SK-N-SH (cell line): ENCODE data around the gene RMI1. TPM values are rescaled to one million over a fixed set of nuclear protein-coding genes. Genes with fewer than 3 reads are reported as not detected.

ENCODE experiments used
- CTCF ChIA-PET: fragments of 300-600, 350-600 bp; formaldehyde crosslinking; extraction: SDS; loops from one replicate; lab custom pipeline; 2021; lab: Yijun Ruan, JAX
- POLR2A ChIA-PET: fragments of 350-600 bp; sonication (Branson Sonifier 250); formaldehyde crosslinking; extraction: SDS; loops from one replicate; lab custom pipeline; 2020; ENCODE audit warnings: antibody characterized with exemption, inconsistent platforms; lab: Yijun Ruan, JAX
- DNase-seq: peaks from one replicate; pipeline ENCODE4 v3.0.0; 2012
- H2AFZ ChIP-seq: fragments of 200-600 bp; sonication (generic); 2 replicates; pipeline ENCODE4 v1.8.1; 2016; ENCODE audit warnings: antibody characterized with exemption, mild to moderate bottlenecking, low read depth
- H3F3A ChIP-seq: fragments of 200-600 bp; sonication (generic); replicated peaks from 2 replicates; pipeline ENCODE3; 2016; ENCODE audit warnings: antibody characterized with exemption, mild to moderate bottlenecking; ENCODE audit not compliant: insufficient read depth
- H3K27ac ChIP-seq, 2 experiments: fragments of 200-500 bp in 1 of 2; fragments of 200-600 bp in 1 of 2; sonication (Bioruptor generic) in 1 of 2; sonication (generic), shearing (Covaris generic) in 1 of 2; 2 replicates each; pipeline versions ENCODE4 v1.5.1 to v1.6.1; 2014 to 2016; ENCODE audit warnings: low read depth in 2 of 2, inconsistent platforms in 1 of 2, low read length in 1 of 2, mild to moderate bottlenecking in 1 of 2, mixed read lengths in 1 of 2
- H3K27me3 ChIP-seq: fragments of 200-600 bp; sonication (generic), shearing (Covaris generic); 2 replicates; pipeline ENCODE4 v1.6.1; 2016; ENCODE audit warnings: mixed run types; ENCODE audit not compliant: insufficient read depth
- H3K36me3 ChIP-seq, 2 experiments: fragments of 200-500 bp in 1 of 2; fragments of 200-600 bp in 1 of 2; sonication (Bioruptor generic) in 1 of 2; sonication (generic) in 1 of 2; replicated peaks in 1 of 2; 2 replicates each; pipeline versions ENCODE3 to v1.5.1; 2014 to 2016; ENCODE audit warnings: low read length in 1 of 2, mild to moderate bottlenecking in 1 of 2; ENCODE audit not compliant: insufficient read depth in 2 of 2, control insufficient read depth in 1 of 2
- H3K4me1 ChIP-seq, 2 experiments: fragments of 200-500 bp in 1 of 2; fragments of 200-600 bp in 1 of 2; sonication (Bioruptor generic) in 1 of 2; sonication (generic), shearing (Covaris generic) in 1 of 2; 2 replicates each; pipeline versions ENCODE4 v1.5.1 to v1.6.1; 2014 to 2016; ENCODE audit warnings: low read depth in 1 of 2, low read length in 1 of 2, mixed run types in 1 of 2; ENCODE audit not compliant: insufficient read depth in 2 of 2, control insufficient read depth in 1 of 2
- H3K4me2 ChIP-seq: fragments of 200-600 bp; sonication (generic), shearing (Covaris generic); 2 replicates; pipeline ENCODE4 v1.6.1; 2017; ENCODE audit warnings: mixed run types
- H3K4me3 ChIP-seq, 2 experiments: fragments of 200-500 bp in 1 of 2; fragments of 200-600 bp in 1 of 2; sonication (Bioruptor generic) in 1 of 2; sonication (generic), shearing (Covaris generic) in 1 of 2; 2 replicates each; pipeline versions ENCODE4 v1.5.1 to v1.8.1; 2014 to 2016; ENCODE audit warnings: low read depth in 2 of 2, inconsistent platforms in 1 of 2, low read length in 1 of 2, mild to moderate bottlenecking in 1 of 2, mixed read lengths in 1 of 2, moderate library complexity in 1 of 2
- H3K79me2 ChIP-seq: fragments of 200-600 bp; sonication (generic); 2 replicates; pipeline ENCODE4 v1.8.1; 2017; ENCODE audit warnings: mild to moderate bottlenecking; ENCODE audit not compliant: insufficient read depth
- H3K9ac ChIP-seq: fragments of 200-600 bp; sonication (generic); 2 replicates; pipeline ENCODE4 v1.6.1; 2017; ENCODE audit warnings: mixed run types
- H3K9me2 ChIP-seq: fragments of 200-600 bp; sonication (generic); 2 replicates; pipeline ENCODE4 v1.6.1; 2017; ENCODE audit warnings: mixed run types
- H3K9me3 ChIP-seq: fragments of 200-600 bp; sonication (generic); 2 replicates; pipeline ENCODE4 v1.6.1; 2017; ENCODE audit warnings: mixed run types, mild to moderate bottlenecking, moderate library complexity
- H4K20me1 ChIP-seq: fragments of 200-600 bp; sonication (generic); 2 replicates; pipeline ENCODE4 v1.6.1; 2017; ENCODE audit warnings: mild to moderate bottlenecking, mixed run types; ENCODE audit not compliant: insufficient read depth
- EP300 ChIP-seq, 2 experiments: IDR thresholded peaks; 2 replicates each; pipeline versions ENCODE4 v1.4.0 to v1.6.1; 2012; ENCODE audit warnings: borderline replicate concordance in 1 of 2, low read depth in 1 of 2, low read length in 1 of 2
- EZH2phosphoT487 ChIP-seq: fragments of 200-600 bp; sonication (generic); IDR thresholded peaks from 2 replicates; pipeline ENCODE4 v1.6.1; 2017; ENCODE audit warnings: low read depth, mixed run types, mild to moderate bottlenecking, antibody characterized with exemption, moderate library complexity, borderline replicate concordance
- FOSL2 ChIP-seq: IDR thresholded peaks from 2 replicates; pipeline ENCODE4 v1.4.0; 2012; ENCODE audit warnings: low read depth, mild to moderate bottlenecking, moderate library complexity, borderline replicate concordance
- FOXJ3 ChIP-seq: sonication (generic); formaldehyde crosslinking; IDR thresholded peaks from 2 replicates; pipeline ENCODE4 v1.5.1; 2020; ENCODE audit warnings: mild to moderate bottlenecking, missing genetic modification reagents
- GABPA ChIP-seq: IDR thresholded peaks from 2 replicates; pipeline ENCODE4 v1.4.0; 2012; ENCODE audit warnings: low read depth, mild to moderate bottlenecking
- JUND ChIP-seq: IDR thresholded peaks from 2 replicates; pipeline ENCODE4 v1.4.0; 2012
- MEF2A ChIP-seq: IDR thresholded peaks from 2 replicates; pipeline ENCODE4 v1.4.0; 2012; ENCODE audit warnings: low read depth, borderline replicate concordance
- RAD21 ChIP-seq: IDR thresholded peaks from 2 replicates; pipeline ENCODE4 v1.6.1; 2012; ENCODE audit warnings: mild to moderate bottlenecking, low read length
- RFX5 ChIP-seq: IDR thresholded peaks from 2 replicates; pipeline ENCODE4 v1.6.1; 2012; ENCODE audit warnings: mild to moderate bottlenecking, improper control_type of control experiment, low read length
- SMC3 ChIP-seq: IDR thresholded peaks from 2 replicates; pipeline ENCODE4 v1.6.1; 2012; ENCODE audit warnings: low read depth, low read length, improper control_type of control experiment
- TEAD4 ChIP-seq: IDR thresholded peaks from 2 replicates; pipeline ENCODE4 v1.4.0; 2012; ENCODE audit warnings: mild to moderate bottlenecking, borderline replicate concordance; ENCODE audit not compliant: insufficient read depth
- YY1 ChIP-seq: IDR thresholded peaks from 2 replicates; pipeline ENCODE4 v1.4.0; 2012; ENCODE audit warnings: low read depth, mild to moderate bottlenecking
- WGBS: methylation state at CpG from one replicate; pipeline ENCODE4 v1.1.6; 2017; ENCODE audit warnings: low lambda C conversion rate; 5-methylcytosine and 5-hydroxymethylcytosine counted together
- polyA plus RNA-seq, 3 experiments: library from polyadenylated mRNA; depleted of rRNA; stranded (reverse); fragments of >200 nt; gene quantifications; 2 replicates each; pipeline ENCODE4 v1.2.3, GENCODE V29; 2012
- TF ChIP-seq, protein P1 (sequence below): IDR thresholded peaks from 2 replicates; pipeline ENCODE4 v1.4.0; 2012; ENCODE audit warnings: low read depth, borderline replicate concordance
- TF ChIP-seq, protein P2 (sequence below): fragments of 150-350 bp; IDR thresholded peaks from 2 replicates; pipeline ENCODE4 v1.6.1; 2017; ENCODE audit warnings: antibody characterized with exemption, low read length, low read depth, borderline replicate concordance
- TF ChIP-seq, protein P3 (sequence below): IDR thresholded peaks from 2 replicates; pipeline ENCODE4; 2012
- TF ChIP-seq, protein P4 (sequence below): IDR thresholded peaks from 2 replicates; pipeline ENCODE4 v1.4.0; 2012; ENCODE audit warnings: low read depth
- TF ChIP-seq, protein P5 (sequence below): fragments of 200-600 bp; sonication (generic); IDR thresholded peaks from 2 replicates; pipeline ENCODE4 v1.6.1; 2017; ENCODE audit warnings: antibody characterized with exemption, mild to moderate bottlenecking, moderate library complexity
- TF ChIP-seq, protein P6 (sequence below): IDR thresholded peaks from 2 replicates; pipeline ENCODE4 v1.4.0; 2012; ENCODE audit warnings: low read depth, borderline replicate concordance
- TF ChIP-seq, protein P7 (sequence below): fragments of 150-350 bp; IDR thresholded peaks from 2 replicates; pipeline ENCODE4 v1.6.1; 2016; ENCODE audit warnings: mild to moderate bottlenecking, low read depth, low read length

The RMI1 gene
- polyA plus RNA-seq, 1 of the 3 experiments (the other 2 are of a cell fraction) = 1.0 TPM

DNA sequence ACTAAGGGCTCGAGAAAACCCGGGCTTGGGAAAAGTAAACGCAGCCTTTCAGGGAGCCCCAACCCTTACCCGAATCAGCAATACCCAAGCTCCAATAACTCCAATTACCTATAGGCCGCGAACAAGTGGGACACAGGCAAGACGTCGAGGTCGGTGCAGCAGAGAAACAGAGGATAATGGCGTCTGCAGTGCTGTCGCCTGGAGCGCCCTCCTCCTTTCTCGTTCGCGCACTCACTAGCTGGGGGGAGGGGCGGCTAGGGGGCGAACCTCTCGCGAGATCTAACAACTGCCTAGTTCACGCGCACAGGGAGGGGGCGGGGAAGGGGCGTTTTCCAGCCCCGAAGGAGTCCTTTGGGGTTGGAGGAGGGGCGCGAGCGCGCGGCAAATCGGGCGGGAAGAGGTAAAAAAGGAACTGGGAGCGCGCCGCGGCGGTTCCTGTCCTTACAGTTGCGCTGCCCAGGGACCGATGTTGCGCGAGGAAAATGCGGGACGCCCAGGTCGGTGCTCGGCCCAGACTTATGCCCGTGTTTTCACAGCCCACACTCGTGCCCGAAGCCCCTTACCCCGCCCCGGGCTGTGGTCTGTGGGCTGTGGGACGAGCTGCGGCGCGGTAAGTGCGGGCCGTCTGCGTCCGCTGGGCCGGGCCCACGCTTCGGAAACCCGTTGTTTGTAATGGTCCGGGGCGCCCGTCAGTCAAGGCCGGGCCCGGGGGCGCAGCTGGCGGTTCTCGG, at the start of gene RMI1 (continued):
- TF ChIP-seq, protein P1, sequence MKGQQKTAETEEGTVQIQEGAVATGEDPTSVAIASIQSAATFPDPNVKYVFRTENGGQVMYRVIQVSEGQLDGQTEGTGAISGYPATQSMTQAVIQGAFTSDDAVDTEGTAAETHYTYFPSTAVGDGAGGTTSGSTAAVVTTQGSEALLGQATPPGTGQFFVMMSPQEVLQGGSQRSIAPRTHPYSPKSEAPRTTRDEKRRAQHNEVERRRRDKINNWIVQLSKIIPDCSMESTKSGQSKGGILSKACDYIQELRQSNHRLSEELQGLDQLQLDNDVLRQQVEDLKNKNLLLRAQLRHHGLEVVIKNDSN = no peak
- TF ChIP-seq RAD21 (no peak), EP300 (IDR thresholded peaks at IDR 0.05; ENCODE audit: borderline replicate concordance in 1 of 2, low read depth in 1 of 2, low read length in 1 of 2) (peak; percentile 24 to 62), MEF2A (no peak; the same call in 1 of the 2 replicates)

DNA sequence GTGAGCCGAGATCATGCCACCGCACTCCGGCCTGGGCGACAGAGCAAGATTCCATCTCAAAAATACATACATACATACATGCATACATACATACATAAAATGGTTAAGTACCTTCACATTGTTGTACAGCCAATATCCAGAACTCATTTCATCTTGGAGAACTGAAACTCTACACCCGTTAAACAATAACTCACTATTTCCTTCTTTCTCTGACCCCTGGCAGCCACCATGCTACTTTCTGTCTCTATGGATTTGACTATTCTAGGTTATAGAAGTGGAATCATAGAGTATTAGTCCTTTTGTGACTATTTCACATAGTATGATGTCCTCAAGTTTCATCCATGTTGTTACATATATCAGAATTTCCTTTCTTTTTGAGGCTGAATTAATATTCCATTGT, 49.7 kb upstream of the RMI1 start:
- DNase-seq = no peak
- Histone ChIP-seq H3K4me2 (no peak overlapping the region), H3K36me3 (no peaks in the 10 kb centered on the region), H4K20me1 (no peaks in the 10 kb centered on the region), H3K27me3 (no peaks in the 10 kb centered on the region), H2AFZ (no peak overlapping the region), H3K79me2 (no peaks in the 10 kb centered on the region), H3F3A (peaks cover 13% of the 10 kb centered on the region), H3K4me3 (no peak overlapping the region), H3K4me1 (peaks cover 2 to 22% of the 10 kb centered on the region in 2 experiments; a peak in 2 of 4 replicates), H3K9ac (no peak overlapping the region), H3K9me3 (no peaks in the 10 kb centered on the region), H3K9me2 (no peaks in the 10 kb centered on the region), H3K27ac (no peak overlapping the region)
- CTCF ChIA-PET = interaction anchor here (1.2 to 1.9 kb wide), 4 partner anchors 10 to 385 kb away, joined by 5 to 7 read pairs (median 6); partner anchors contain the start of gene KIF27
- POLR2A ChIA-PET = no interaction called here
- WGBS = 100% methylated on average over 5 of the region's 5 CpGs
- TF ChIP-seq FOSL2 = no peak
- TF ChIP-seq GABPA = no peak
- TF ChIP-seq, protein P2, sequence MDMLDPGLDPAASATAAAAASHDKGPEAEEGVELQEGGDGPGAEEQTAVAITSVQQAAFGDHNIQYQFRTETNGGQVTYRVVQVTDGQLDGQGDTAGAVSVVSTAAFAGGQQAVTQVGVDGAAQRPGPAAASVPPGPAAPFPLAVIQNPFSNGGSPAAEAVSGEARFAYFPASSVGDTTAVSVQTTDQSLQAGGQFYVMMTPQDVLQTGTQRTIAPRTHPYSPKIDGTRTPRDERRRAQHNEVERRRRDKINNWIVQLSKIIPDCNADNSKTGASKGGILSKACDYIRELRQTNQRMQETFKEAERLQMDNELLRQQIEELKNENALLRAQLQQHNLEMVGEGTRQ = no peak
- TF ChIP-seq EP300 (IDR thresholded peaks at IDR 0.05; ENCODE audit: borderline replicate concordance in 1 of 2, low read depth in 1 of 2, low read length in 1 of 2) = no peak
- no peak for TF ChIP-seq JUND
- no peak for TF ChIP-seq FOXJ3 (CRISPR knock-in tag)
- TF ChIP-seq, protein P3, sequence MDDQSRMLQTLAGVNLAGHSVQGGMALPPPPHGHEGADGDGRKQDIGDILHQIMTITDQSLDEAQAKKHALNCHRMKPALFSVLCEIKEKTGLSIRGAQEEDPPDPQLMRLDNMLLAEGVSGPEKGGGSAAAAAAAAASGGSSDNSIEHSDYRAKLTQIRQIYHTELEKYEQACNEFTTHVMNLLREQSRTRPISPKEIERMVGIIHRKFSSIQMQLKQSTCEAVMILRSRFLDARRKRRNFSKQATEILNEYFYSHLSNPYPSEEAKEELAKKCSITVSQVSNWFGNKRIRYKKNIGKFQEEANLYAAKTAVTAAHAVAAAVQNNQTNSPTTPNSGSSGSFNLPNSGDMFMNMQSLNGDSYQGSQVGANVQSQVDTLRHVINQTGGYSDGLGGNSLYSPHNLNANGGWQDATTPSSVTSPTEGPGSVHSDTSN = no peak
- TF ChIP-seq, protein P4, sequence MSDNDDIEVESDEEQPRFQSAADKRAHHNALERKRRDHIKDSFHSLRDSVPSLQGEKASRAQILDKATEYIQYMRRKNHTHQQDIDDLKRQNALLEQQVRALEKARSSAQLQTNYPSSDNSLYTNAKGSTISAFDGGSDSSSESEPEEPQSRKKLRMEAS = no peak
- no peak for TF ChIP-seq TEAD4
- TF ChIP-seq YY1 = no peak
- no peak for TF ChIP-seq MEF2A
- TF ChIP-seq, protein P5, sequence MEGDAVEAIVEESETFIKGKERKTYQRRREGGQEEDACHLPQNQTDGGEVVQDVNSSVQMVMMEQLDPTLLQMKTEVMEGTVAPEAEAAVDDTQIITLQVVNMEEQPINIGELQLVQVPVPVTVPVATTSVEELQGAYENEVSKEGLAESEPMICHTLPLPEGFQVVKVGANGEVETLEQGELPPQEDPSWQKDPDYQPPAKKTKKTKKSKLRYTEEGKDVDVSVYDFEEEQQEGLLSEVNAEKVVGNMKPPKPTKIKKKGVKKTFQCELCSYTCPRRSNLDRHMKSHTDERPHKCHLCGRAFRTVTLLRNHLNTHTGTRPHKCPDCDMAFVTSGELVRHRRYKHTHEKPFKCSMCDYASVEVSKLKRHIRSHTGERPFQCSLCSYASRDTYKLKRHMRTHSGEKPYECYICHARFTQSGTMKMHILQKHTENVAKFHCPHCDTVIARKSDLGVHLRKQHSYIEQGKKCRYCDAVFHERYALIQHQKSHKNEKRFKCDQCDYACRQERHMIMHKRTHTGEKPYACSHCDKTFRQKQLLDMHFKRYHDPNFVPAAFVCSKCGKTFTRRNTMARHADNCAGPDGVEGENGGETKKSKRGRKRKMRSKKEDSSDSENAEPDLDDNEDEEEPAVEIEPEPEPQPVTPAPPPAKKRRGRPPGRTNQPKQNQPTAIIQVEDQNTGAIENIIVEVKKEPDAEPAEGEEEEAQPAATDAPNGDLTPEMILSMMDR = no peak
- no peak for TF ChIP-seq SMC3
- TF ChIP-seq RFX5 = no peak
- TF ChIP-seq, protein P6, sequence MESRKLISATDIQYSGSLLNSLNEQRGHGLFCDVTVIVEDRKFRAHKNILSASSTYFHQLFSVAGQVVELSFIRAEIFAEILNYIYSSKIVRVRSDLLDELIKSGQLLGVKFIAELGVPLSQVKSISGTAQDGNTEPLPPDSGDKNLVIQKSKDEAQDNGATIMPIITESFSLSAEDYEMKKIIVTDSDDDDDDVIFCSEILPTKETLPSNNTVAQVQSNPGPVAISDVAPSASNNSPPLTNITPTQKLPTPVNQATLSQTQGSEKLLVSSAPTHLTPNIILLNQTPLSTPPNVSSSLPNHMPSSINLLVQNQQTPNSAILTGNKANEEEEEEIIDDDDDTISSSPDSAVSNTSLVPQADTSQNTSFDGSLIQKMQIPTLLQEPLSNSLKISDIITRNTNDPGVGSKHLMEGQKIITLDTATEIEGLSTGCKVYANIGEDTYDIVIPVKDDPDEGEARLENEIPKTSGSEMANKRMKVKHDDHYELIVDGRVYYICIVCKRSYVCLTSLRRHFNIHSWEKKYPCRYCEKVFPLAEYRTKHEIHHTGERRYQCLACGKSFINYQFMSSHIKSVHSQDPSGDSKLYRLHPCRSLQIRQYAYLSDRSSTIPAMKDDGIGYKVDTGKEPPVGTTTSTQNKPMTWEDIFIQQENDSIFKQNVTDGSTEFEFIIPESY = no peak
- TF ChIP-seq, protein P7, sequence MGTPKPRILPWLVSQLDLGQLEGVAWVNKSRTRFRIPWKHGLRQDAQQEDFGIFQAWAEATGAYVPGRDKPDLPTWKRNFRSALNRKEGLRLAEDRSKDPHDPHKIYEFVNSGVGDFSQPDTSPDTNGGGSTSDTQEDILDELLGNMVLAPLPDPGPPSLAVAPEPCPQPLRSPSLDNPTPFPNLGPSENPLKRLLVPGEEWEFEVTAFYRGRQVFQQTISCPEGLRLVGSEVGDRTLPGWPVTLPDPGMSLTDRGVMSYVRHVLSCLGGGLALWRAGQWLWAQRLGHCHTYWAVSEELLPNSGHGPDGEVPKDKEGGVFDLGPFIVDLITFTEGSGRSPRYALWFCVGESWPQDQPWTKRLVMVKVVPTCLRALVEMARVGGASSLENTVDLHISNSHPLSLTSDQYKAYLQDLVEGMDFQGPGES = no peak
- TF ChIP-seq EZH2phosphoT487 = no peak
